Loucy (cell line): ENCODE data around the gene LMTK3.

ENCODE experiments used
- H2AFZ ChIP-seq: fragments of 200-600 bp; sonication (generic); 2 replicates; pipeline ENCODE4 v1.6.0; 2016; ENCODE audit warnings: antibody characterized with exemption, mild to moderate bottlenecking, low read length, moderate library complexity
- H3F3A ChIP-seq: fragments of 200-600 bp; 2 replicates; pipeline ENCODE4 v1.6.0; 2016; ENCODE audit warnings: antibody characterized with exemption, low read depth, mild to moderate bottlenecking
- H3K27me3 ChIP-seq: fragments of 200-600 bp; sonication (generic); 2 replicates; pipeline ENCODE4 v1.6.1; 2014; ENCODE audit warnings: low read length, mild to moderate bottlenecking; ENCODE audit not compliant: insufficient read depth, poor library complexity, severe bottlenecking
- H3K36me3 ChIP-seq: fragments of 200-600 bp; sonication (generic); 2 replicates; pipeline ENCODE4 v1.6.1; 2016; ENCODE audit warnings: low read length; ENCODE audit not compliant: insufficient read depth
- H3K4me1 ChIP-seq: fragments of 200-600 bp; sonication (generic); 2 replicates; pipeline ENCODE4 v1.5.1; 2014; ENCODE audit warnings: low read length, mild to moderate bottlenecking; ENCODE audit not compliant: insufficient read depth, poor library complexity, severe bottlenecking
- H3K4me2 ChIP-seq: fragments of 200-600 bp; sonication (generic); 2 replicates; pipeline ENCODE4 v1.6.0; 2014; ENCODE audit warnings: antibody characterized with exemption, low read length, low read depth, mild to moderate bottlenecking; ENCODE audit not compliant: poor library complexity, severe bottlenecking
- H3K4me3 ChIP-seq: fragments of 200-600 bp; sonication (generic); 2 replicates; pipeline ENCODE4 v1.5.1; 2014; ENCODE audit warnings: low read length, mild to moderate bottlenecking, mixed read lengths; ENCODE audit not compliant: poor library complexity, severe bottlenecking
- H3K79me2 ChIP-seq: fragments of 200-600 bp; sonication (generic); 2 replicates; pipeline ENCODE4 v1.6.1; 2014; ENCODE audit warnings: low read length; ENCODE audit not compliant: insufficient read depth
- H3K9ac ChIP-seq: fragments of 200-600 bp; sonication (generic); 2 replicates; pipeline ENCODE4 v1.6.0; 2014; ENCODE audit warnings: mild to moderate bottlenecking, low read depth, low read length, moderate library complexity; ENCODE audit not compliant: poor library complexity, severe bottlenecking
- H3K9me2 ChIP-seq: fragments of 200-600 bp; sonication (generic); replicated peaks from 2 replicates; pipeline ENCODE4 v1.6.1; 2016; ENCODE audit warnings: low read depth, low read length, mixed read lengths
- H3K9me3 ChIP-seq: fragments of 200-600 bp; sonication (generic); 2 replicates; pipeline ENCODE4 v1.6.1; 2014; ENCODE audit warnings: mild to moderate bottlenecking, antibody characterized with exemption, low read length, low read depth; ENCODE audit not compliant: insufficient read depth
- H4K20me1 ChIP-seq: fragments of 200-600 bp; sonication (generic); 2 replicates; pipeline ENCODE4 v1.6.0; 2014; ENCODE audit warnings: antibody characterized with exemption, low read length, mild to moderate bottlenecking; ENCODE audit not compliant: insufficient read depth, poor library complexity, severe bottlenecking
- EZH2phosphoT487 ChIP-seq: fragments of 200-600 bp; IDR thresholded peaks from 2 replicates; pipeline ENCODE4 v1.6.1; 2018; ENCODE audit warnings: antibody characterized with exemption, mild to moderate bottlenecking, moderate library complexity, borderline replicate concordance
- TF ChIP-seq, protein P1 (sequence below): fragments of 200-600 bp; sonication (generic); conservative IDR thresholded peaks from 2 replicates; pipeline ENCODE4 v1.5.1; 2014; ENCODE audit warnings: mild to moderate bottlenecking, antibody characterized with exemption, low read length

The LMTK3 gene

DNA sequence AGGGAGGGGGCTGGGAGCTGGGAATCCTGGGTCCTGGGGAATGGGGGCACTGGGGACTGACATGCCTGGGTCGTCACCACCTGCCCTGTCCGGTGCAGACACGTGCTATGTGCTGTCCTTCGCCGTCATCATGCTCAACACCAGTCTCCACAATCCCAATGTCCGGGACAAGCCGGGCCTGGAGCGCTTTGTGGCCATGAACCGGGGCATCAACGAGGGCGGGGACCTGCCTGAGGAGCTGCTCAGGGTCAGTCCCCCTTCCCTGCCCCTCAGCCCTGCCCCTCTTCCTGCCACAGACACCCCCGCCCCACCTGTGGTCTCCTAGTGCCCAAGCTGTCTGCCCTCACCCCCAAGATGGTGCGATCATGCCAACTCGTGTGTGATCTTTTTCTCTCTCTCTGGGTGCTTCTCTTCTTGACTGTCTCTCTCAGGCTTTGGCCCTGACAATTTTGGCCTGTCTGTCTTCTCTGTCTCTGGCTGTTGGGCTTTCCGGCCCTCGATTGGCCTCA lies 37.5 kb downstream of the LMTK3 start:
- Histone ChIP-seq H3K36me3 (peaks cover 67% of the 10 kb centered on the region; the same call in 1 of the 2 replicates), H3K4me2 (no peak overlapping the region), H3K9me2 (no peaks in the 10 kb centered on the region), H3F3A (no peaks in the 10 kb centered on the region), H3K27me3 (no peaks in the 10 kb centered on the region), H3K9ac (no peak overlapping the region), H3K4me1 (peaks cover 13% of the 10 kb centered on the region), H4K20me1 (peaks cover 33% of the 10 kb centered on the region), H2AFZ (no peak overlapping the region), H3K79me2 (peaks cover 41% of the 10 kb centered on the region), H3K9me3 (no peaks in the 10 kb centered on the region), H3K4me3 (no peak overlapping the region)
- TF ChIP-seq EZH2phosphoT487 = no peak
- TF ChIP-seq, protein P1, sequence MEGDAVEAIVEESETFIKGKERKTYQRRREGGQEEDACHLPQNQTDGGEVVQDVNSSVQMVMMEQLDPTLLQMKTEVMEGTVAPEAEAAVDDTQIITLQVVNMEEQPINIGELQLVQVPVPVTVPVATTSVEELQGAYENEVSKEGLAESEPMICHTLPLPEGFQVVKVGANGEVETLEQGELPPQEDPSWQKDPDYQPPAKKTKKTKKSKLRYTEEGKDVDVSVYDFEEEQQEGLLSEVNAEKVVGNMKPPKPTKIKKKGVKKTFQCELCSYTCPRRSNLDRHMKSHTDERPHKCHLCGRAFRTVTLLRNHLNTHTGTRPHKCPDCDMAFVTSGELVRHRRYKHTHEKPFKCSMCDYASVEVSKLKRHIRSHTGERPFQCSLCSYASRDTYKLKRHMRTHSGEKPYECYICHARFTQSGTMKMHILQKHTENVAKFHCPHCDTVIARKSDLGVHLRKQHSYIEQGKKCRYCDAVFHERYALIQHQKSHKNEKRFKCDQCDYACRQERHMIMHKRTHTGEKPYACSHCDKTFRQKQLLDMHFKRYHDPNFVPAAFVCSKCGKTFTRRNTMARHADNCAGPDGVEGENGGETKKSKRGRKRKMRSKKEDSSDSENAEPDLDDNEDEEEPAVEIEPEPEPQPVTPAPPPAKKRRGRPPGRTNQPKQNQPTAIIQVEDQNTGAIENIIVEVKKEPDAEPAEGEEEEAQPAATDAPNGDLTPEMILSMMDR = no peak

GRCh38 chr19:48473161-48473966 lies 38.3 kb downstream of the LMTK3 start:
- Histone ChIP-seq H3K9me2 (no peaks in the 10 kb centered on the region), H3K4me2 (no peak overlapping the region), H4K20me1 (peaks cover 33% of the 10 kb centered on the region), H3K4me1 (peaks cover 15% of the 10 kb centered on the region), H3K9me3 (no peaks in the 10 kb centered on the region), H3K9ac (no peak overlapping the region), H3K27me3 (no peaks in the 10 kb centered on the region), H3F3A (no peaks in the 10 kb centered on the region), H3K4me3 (no peak overlapping the region), H3K36me3 (peaks cover 63% of the 10 kb centered on the region; the same call in 1 of the 2 replicates), H2AFZ (no peak overlapping the region), H3K79me2 (peaks cover 41% of the 10 kb centered on the region)
- no peak for TF ChIP-seq EZH2phosphoT487
- TF ChIP-seq, protein P1 = no peak

DNA sequence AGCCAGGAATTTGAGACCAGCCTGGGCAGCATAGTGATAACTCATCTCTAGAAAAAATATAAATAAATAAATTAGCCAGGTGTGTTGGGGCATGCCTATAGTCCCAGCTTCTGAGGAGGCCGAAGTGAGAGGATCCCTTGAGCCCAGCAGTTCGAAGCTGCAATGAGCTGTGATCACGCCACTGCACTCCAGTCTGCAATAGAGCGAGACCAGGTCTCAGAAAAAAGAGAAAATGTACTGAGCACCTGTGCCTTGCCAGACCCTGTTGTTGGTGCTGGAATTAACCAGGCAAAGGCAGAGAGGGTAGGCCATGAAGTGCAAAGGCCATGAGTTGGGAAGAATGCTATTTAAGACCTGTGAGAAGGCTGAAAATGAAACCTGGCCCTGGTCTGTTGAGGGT lies 39.8 kb downstream of the LMTK3 start:
- no peak overlapping the region for H3K4me3 ChIP-seq
- no peak overlapping the region for H2AFZ ChIP-seq
- peaks cover 18% of the 10 kb centered on the region for H3K4me1 ChIP-seq
- H3F3A ChIP-seq = no peaks in the 10 kb centered on the region
- H3K4me2 ChIP-seq = no peak overlapping the region
- peaks cover 56% of the 10 kb centered on the region; the same call in 1 of the 2 replicates for H3K36me3 ChIP-seq
- H3K27me3 ChIP-seq = no peaks in the 10 kb centered on the region
- no peaks in the 10 kb centered on the region for H3K9me2 ChIP-seq
- no peak overlapping the region for H3K9ac ChIP-seq
- peaks cover 33% of the 10 kb centered on the region for H4K20me1 ChIP-seq
- H3K79me2 ChIP-seq = peaks cover 41% of the 10 kb centered on the region
- H3K9me3 ChIP-seq = no peaks in the 10 kb centered on the region
- TF ChIP-seq, protein P1 = no peak
